ENCODE data around the gene APBB2.

DNA sequence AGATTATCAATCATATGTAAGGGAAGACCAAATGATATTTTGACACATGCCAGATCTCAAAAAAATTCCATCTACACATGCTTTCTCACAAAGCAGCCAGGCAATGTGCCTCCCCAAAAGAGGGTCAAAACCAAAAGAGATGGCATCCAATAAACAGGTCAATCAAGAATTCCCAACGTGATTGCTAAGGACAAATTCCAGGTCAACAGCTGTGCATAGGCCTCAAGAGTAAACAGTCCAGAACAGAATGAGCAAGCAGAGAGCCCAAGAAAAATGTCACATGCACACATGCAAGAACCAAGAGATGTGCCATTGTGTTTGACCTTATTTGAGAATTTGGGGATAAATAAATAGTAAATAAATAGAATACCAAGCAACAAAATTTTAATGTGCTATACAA is 136.7 kb downstream of the APBB2 start:
- TF ChIP-seq JUND (IDR thresholded peaks at IDR 0.05; ENCODE audit: low read depth, low read length) (no peak), SRF (IDR thresholded peaks at IDR 0.05; ENCODE audit: low read depth in 2 of 2, low read length in 2 of 2) (no peak), POLR2A (IDR thresholded peaks at IDR 0.05; ENCODE audit: low read depth, low read length) (no peak), HDAC2 (IDR thresholded peaks at IDR 0.05) (no peak), NFXL1 (IDR thresholded peaks at IDR 0.05; ENCODE audit: borderline replicate concordance) (no peak), FOXM1 (IDR thresholded peaks at IDR 0.05; ENCODE audit: low read depth, low read length) (no peak), REST (IDR thresholded peaks at IDR 0.05; ENCODE audit: low read depth, low read length) (no peak), EP300 (IDR thresholded peaks at IDR 0.05; ENCODE audit: borderline replicate concordance in 1 of 2, control insufficient read depth in 1 of 2, low read depth in 2 of 2, low read length in 2 of 2) (no peak), MYC (IDR thresholded peaks at IDR 0.05; ENCODE audit: insufficient read depth, insufficient read length, insufficient replicate concordance, low read length, severe bottlenecking) (no peak)
- TF ChIP-seq, protein P1, sequence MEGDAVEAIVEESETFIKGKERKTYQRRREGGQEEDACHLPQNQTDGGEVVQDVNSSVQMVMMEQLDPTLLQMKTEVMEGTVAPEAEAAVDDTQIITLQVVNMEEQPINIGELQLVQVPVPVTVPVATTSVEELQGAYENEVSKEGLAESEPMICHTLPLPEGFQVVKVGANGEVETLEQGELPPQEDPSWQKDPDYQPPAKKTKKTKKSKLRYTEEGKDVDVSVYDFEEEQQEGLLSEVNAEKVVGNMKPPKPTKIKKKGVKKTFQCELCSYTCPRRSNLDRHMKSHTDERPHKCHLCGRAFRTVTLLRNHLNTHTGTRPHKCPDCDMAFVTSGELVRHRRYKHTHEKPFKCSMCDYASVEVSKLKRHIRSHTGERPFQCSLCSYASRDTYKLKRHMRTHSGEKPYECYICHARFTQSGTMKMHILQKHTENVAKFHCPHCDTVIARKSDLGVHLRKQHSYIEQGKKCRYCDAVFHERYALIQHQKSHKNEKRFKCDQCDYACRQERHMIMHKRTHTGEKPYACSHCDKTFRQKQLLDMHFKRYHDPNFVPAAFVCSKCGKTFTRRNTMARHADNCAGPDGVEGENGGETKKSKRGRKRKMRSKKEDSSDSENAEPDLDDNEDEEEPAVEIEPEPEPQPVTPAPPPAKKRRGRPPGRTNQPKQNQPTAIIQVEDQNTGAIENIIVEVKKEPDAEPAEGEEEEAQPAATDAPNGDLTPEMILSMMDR (IDR thresholded peaks at IDR 0.05 in 2 of 3, conservative IDR thresholded peaks at IDR 0.05 in 1 of 3; ENCODE audit: control insufficient read depth in 2 of 3, extremely low read depth in 1 of 3, insufficient read depth in 1 of 3, low read depth in 3 of 3, low read length in 3 of 3) = no peak
- TF ChIP-seq, protein P2, sequence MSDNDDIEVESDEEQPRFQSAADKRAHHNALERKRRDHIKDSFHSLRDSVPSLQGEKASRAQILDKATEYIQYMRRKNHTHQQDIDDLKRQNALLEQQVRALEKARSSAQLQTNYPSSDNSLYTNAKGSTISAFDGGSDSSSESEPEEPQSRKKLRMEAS (IDR thresholded peaks at IDR 0.05; ENCODE audit: low read depth, low read length) = no peak
